ENCODE measurements around the gene TMEM132E.

Gene TMEM132E

GRCh38 chr17:34667656-34668055 lies 88.3 kb downstream of the TMEM132E start:
- H3K36me3 ChIP-seq (ENCODE audit: insufficient read depth, low read length), result no peaks in the 10 kb centered on the region; the same call in 1 of the 2 replicates
- no peaks in the 10 kb centered on the region for H3K9me3 ChIP-seq (ENCODE audit: control insufficient read depth, insufficient read depth, low read length)
- no peak overlapping the region for H3K9ac ChIP-seq (ENCODE audit: low read depth, low read length)
- peaks cover 9% of the 10 kb centered on the region for H3K4me1 ChIP-seq (ENCODE audit: insufficient read depth, low read length)

- Histone ChIP-seq H3K9me3 (ENCODE audit: control insufficient read depth, insufficient read depth, low read length) (no peaks in the 10 kb centered on the region), H3K36me3 (ENCODE audit: insufficient read depth, low read length) (no peaks in the 10 kb centered on the region; the same call in 1 of the 2 replicates), H3K9ac (ENCODE audit: low read depth, low read length) (no peak overlapping the region)
Measured at GRCh38 chr17:34668206-34668605, 88.8 kb downstream of the TMEM132E start.

GRCh38 chr17:34669511-34669910 lies 90.1 kb downstream of the TMEM132E start:
- Histone ChIP-seq H3K9ac (ENCODE audit: low read depth, low read length) (no peak overlapping the region), H3K9me3 (ENCODE audit: control insufficient read depth, insufficient read depth, low read length) (no peaks in the 10 kb centered on the region), H3K4me1 (ENCODE audit: insufficient read depth, low read length) (peaks cover 9% of the 10 kb centered on the region), H3K36me3 (ENCODE audit: insufficient read depth, low read length) (no peaks in the 10 kb centered on the region; the same call in 1 of the 2 replicates)

More at GRCh38 chr17:34668206-34668605, 88.8 kb downstream of the TMEM132E start:
- peaks cover 9% of the 10 kb centered on the region for H3K4me1 ChIP-seq (ENCODE audit: insufficient read depth, low read length)

- H3K36me3 ChIP-seq (ENCODE audit: insufficient read depth, low read length), result no peaks in the 10 kb centered on the region
- no peaks in the 10 kb centered on the region for H3K9me3 ChIP-seq (ENCODE audit: control insufficient read depth, insufficient read depth, low read length)
- H3K9ac ChIP-seq (ENCODE audit: low read depth, low read length), result no peak overlapping the region
- H3K4me1 ChIP-seq (ENCODE audit: insufficient read depth, low read length), result no peaks in the 10 kb centered on the region
Measured at GRCh38 chr17:34670618-34671017, 91.2 kb downstream of the TMEM132E start.

- Histone ChIP-seq H3K9ac (ENCODE audit: low read depth, low read length) (no peak overlapping the region), H3K4me1 (ENCODE audit: insufficient read depth, low read length) (no peaks in the 10 kb centered on the region), H3K36me3 (ENCODE audit: insufficient read depth, low read length) (no peaks in the 10 kb centered on the region), H3K9me3 (ENCODE audit: control insufficient read depth, insufficient read depth, low read length) (no peaks in the 10 kb centered on the region)
Measured at GRCh38 chr17:34671191-34671590, 91.8 kb downstream of the TMEM132E start.

GRCh38 chr17:34672176-34672785 lies 92.9 kb downstream of the TMEM132E start:
- no peaks in the 10 kb centered on the region for H3K4me1 ChIP-seq (ENCODE audit: insufficient read depth, low read length)
- no peaks in the 10 kb centered on the region for H3K9me3 ChIP-seq (ENCODE audit: control insufficient read depth, insufficient read depth, low read length)
- H3K36me3 ChIP-seq (ENCODE audit: insufficient read depth, low read length), result no peaks in the 10 kb centered on the region
- no peak overlapping the region for H3K9ac ChIP-seq (ENCODE audit: low read depth, low read length)

- H3K9me3 ChIP-seq (ENCODE audit: control insufficient read depth, insufficient read depth, low read length), result no peaks in the 10 kb centered on the region
- no peak overlapping the region for H3K9ac ChIP-seq (ENCODE audit: low read depth, low read length)
- H3K36me3 ChIP-seq (ENCODE audit: insufficient read depth, low read length), result no peaks in the 10 kb centered on the region
- H3K4me1 ChIP-seq (ENCODE audit: insufficient read depth, low read length), result no peaks in the 10 kb centered on the region
Measured at GRCh38 chr17:34673516-34673915, 94.1 kb downstream of the TMEM132E start.

GRCh38 chr17:34673995-34674890 lies 94.9 kb downstream of the TMEM132E start:
- no peaks in the 10 kb centered on the region for H3K9me3 ChIP-seq (ENCODE audit: control insufficient read depth, insufficient read depth, low read length)
- no peaks in the 10 kb centered on the region for H3K36me3 ChIP-seq (ENCODE audit: insufficient read depth, low read length)
- H3K4me1 ChIP-seq (ENCODE audit: insufficient read depth, low read length), result no peaks in the 10 kb centered on the region
- H3K9ac ChIP-seq (ENCODE audit: low read depth, low read length), result no peak overlapping the region

- Histone ChIP-seq H3K9me3 (ENCODE audit: control insufficient read depth, insufficient read depth, low read length) (no peaks in the 10 kb centered on the region), H3K4me1 (ENCODE audit: insufficient read depth, low read length) (no peaks in the 10 kb centered on the region), H3K9ac (ENCODE audit: low read depth, low read length) (no peak overlapping the region), H3K36me3 (ENCODE audit: insufficient read depth, low read length) (no peaks in the 10 kb centered on the region)
Measured at GRCh38 chr17:34675143-34675542, 95.8 kb downstream of the TMEM132E start.

- Histone ChIP-seq H3K4me1 (ENCODE audit: insufficient read depth, low read length) (no peaks in the 10 kb centered on the region), H3K9ac (ENCODE audit: low read depth, low read length) (no peak overlapping the region), H3K9me3 (ENCODE audit: control insufficient read depth, insufficient read depth, low read length) (no peaks in the 10 kb centered on the region), H3K36me3 (ENCODE audit: insufficient read depth, low read length) (no peaks in the 10 kb centered on the region)
Measured at GRCh38 chr17:34675605-34676004, 96.2 kb downstream of the TMEM132E start.

GRCh38 chr17:34680151-34680550 lies 100.8 kb downstream of the TMEM132E start:
- Histone ChIP-seq H3K9me3 (ENCODE audit: control insufficient read depth, insufficient read depth, low read length) (no peaks in the 10 kb centered on the region), H3K36me3 (ENCODE audit: insufficient read depth, low read length) (no peaks in the 10 kb centered on the region), H3K9ac (ENCODE audit: low read depth, low read length) (no peak overlapping the region), H3K4me1 (ENCODE audit: insufficient read depth, low read length) (no peaks in the 10 kb centered on the region)

- H3K36me3 ChIP-seq (ENCODE audit: insufficient read depth, low read length), result no peaks in the 10 kb centered on the region
- no peaks in the 10 kb centered on the region for H3K9me3 ChIP-seq (ENCODE audit: control insufficient read depth, insufficient read depth, low read length)
- H3K4me1 ChIP-seq (ENCODE audit: insufficient read depth, low read length), result no peaks in the 10 kb centered on the region
Measured at GRCh38 chr17:34682305-34682704, 102.9 kb downstream of the TMEM132E start.

GRCh38 chr17:34683390-34683789 lies 104.0 kb downstream of the TMEM132E start:
- Histone ChIP-seq H3K4me1 (ENCODE audit: insufficient read depth, low read length) (no peaks in the 10 kb centered on the region), H3K9me3 (ENCODE audit: control insufficient read depth, insufficient read depth, low read length) (no peaks in the 10 kb centered on the region), H3K9ac (ENCODE audit: low read depth, low read length) (no peak overlapping the region), H3K36me3 (ENCODE audit: insufficient read depth, low read length) (no peaks in the 10 kb centered on the region)

More at GRCh38 chr17:34682305-34682704, 102.9 kb downstream of the TMEM132E start:
- H3K9ac ChIP-seq (ENCODE audit: low read depth, low read length), result no peak overlapping the region

Data from ES-I3 (cell line).